Gastrocnemius medialis (tissue), 4 donors: Measurements from ENCODE around the gene PPP1R37.
"Not testable (repeated sequence)": the region's sequence is repeated elsewhere in the genome, so short reads cannot be mapped to it uniquely, and the experiment has no call there.

Experiments
- POLR2A ChIP-seq, 2 donors: fragments of 450-650 bp; IDR thresholded peaks; one replicate each; pipeline ENCODE4 v1.6.1; 2017; ENCODE audit warnings: antibody characterized with exemption in 2 of 2, mild to moderate bottlenecking in 2 of 2, moderate library complexity in 2 of 2
- TF ChIP-seq, protein P1 (sequence below), 5 experiments: fragments of 450-650 bp in 3 of 5; fragments of 200-600 bp in 2 of 5; sonication (generic) in 2 of 5; IDR thresholded peaks in 4 of 5; conservative IDR thresholded peaks in 1 of 5; 1 replicate in 4 of 5; 2 replicates in 1 of 5; pipeline ENCODE4 v1.5.1; 2016 to 2019; ENCODE audit warnings: antibody characterized with exemption in 5 of 5, mild to moderate bottlenecking in 3 of 5, moderate library complexity in 3 of 5

DNA sequence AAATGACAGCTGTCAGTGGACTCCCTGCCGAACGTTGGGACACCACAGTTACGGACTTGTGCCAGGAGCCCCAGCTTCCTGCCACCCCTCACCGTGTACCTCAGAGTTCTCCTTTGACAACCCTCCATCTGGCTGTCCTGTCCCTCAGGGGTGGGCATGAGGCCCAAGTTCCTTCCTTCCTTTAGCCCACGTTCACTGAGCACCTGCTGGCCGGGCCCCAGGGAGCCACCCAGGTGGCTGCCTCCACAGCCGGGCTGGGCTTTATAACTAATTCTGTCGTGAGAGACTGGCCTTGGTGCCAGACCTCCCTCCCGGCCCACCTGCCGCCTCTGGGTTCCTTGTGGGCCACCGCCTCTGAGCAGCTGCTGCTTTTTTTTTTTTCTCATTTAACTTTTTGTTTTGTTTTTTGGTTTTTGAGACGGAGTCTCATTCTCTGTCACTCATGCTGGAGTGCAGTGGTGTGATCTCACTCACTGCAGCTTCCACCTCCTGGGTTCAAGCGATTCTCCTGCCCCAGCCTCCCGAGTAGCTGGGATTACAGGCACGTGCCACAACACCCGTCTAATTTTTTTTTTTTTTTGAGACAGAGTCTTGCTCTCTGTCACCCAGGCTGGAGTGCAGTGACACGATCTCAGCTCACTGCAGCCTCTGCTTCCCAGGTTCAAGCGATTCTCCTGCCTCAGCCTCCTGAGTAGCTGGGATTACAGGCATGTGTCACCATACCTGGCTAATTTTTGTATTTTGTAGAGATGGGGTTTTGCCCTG is 25.8 kb downstream of the PPP1R37 start:
- TF ChIP-seq POLR2A (IDR thresholded peaks at IDR 0.05), result not testable (repeated sequence)
- TF ChIP-seq, protein P1, sequence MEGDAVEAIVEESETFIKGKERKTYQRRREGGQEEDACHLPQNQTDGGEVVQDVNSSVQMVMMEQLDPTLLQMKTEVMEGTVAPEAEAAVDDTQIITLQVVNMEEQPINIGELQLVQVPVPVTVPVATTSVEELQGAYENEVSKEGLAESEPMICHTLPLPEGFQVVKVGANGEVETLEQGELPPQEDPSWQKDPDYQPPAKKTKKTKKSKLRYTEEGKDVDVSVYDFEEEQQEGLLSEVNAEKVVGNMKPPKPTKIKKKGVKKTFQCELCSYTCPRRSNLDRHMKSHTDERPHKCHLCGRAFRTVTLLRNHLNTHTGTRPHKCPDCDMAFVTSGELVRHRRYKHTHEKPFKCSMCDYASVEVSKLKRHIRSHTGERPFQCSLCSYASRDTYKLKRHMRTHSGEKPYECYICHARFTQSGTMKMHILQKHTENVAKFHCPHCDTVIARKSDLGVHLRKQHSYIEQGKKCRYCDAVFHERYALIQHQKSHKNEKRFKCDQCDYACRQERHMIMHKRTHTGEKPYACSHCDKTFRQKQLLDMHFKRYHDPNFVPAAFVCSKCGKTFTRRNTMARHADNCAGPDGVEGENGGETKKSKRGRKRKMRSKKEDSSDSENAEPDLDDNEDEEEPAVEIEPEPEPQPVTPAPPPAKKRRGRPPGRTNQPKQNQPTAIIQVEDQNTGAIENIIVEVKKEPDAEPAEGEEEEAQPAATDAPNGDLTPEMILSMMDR (IDR thresholded peaks at IDR 0.05 in 4 of 5, conservative IDR thresholded peaks at IDR 0.05 in 1 of 5), result not testable (repeated sequence)
